DOHH2 (cell line): ENCODE results near the gene SNX30.

Source experiments
- H3F3A ChIP-seq: fragments of 200-600 bp; sonication (generic), shearing (Covaris generic); 2 replicates; pipeline ENCODE4 v1.6.0; 2016; ENCODE audit warnings: antibody characterized with exemption, mild to moderate bottlenecking; ENCODE audit not compliant: control insufficient read depth, insufficient read depth
- H3K27ac ChIP-seq: fragments of 200-600 bp; sonication (generic); 2 replicates; pipeline ENCODE4 v1.5.1; 2014; ENCODE audit warnings: low read depth, mild to moderate bottlenecking, low read length, moderate library complexity
- H3K27me3 ChIP-seq: fragments of 200-600 bp; sonication (generic); 2 replicates; pipeline ENCODE4 v1.6.1; 2014; ENCODE audit warnings: mild to moderate bottlenecking, low read length, mixed read lengths; ENCODE audit not compliant: control insufficient read depth
- H3K36me3 ChIP-seq: fragments of 200-600 bp; sonication (generic); 2 replicates; pipeline ENCODE4 v1.6.1; 2014; ENCODE audit warnings: mild to moderate bottlenecking, low read length, moderate library complexity, mixed read lengths; ENCODE audit not compliant: control insufficient read depth
- H3K4me1 ChIP-seq: fragments of 200-600 bp; sonication (generic); 2 replicates; pipeline ENCODE4 v1.6.1; 2014; ENCODE audit warnings: mild to moderate bottlenecking, low read length, mixed read lengths; ENCODE audit not compliant: control insufficient read depth
- H3K4me2 ChIP-seq: fragments of 200-600 bp; sonication (generic); 2 replicates; pipeline ENCODE4 v1.6.0; 2014; ENCODE audit warnings: mild to moderate bottlenecking, low read length, moderate library complexity
- H3K4me3 ChIP-seq: fragments of 200-600 bp; sonication (generic); 2 replicates; pipeline ENCODE4 v1.5.1; 2014; ENCODE audit warnings: mild to moderate bottlenecking, low read length, mixed read lengths
- H3K79me2 ChIP-seq: fragments of 200-600 bp; sonication (generic); 2 replicates; pipeline ENCODE4 v1.6.1; 2014; ENCODE audit warnings: mild to moderate bottlenecking, low read length, mixed read lengths; ENCODE audit not compliant: control insufficient read depth
- H3K9me2 ChIP-seq: fragments of 200-600 bp; sonication (generic); replicated peaks from 2 replicates; pipeline ENCODE4 v1.6.1; 2014; ENCODE audit warnings: mild to moderate bottlenecking, low read length, mixed read lengths; ENCODE audit not compliant: control insufficient read depth
- H3K9me3 ChIP-seq: fragments of 200-600 bp; sonication (generic); 2 replicates; pipeline ENCODE4 v1.6.1; 2014; ENCODE audit warnings: antibody characterized with exemption, low read length, mixed read lengths; ENCODE audit not compliant: control insufficient read depth, insufficient read depth
- H4K20me1 ChIP-seq: fragments of 200-600 bp; sonication (generic); 2 replicates; pipeline ENCODE4 v1.6.0; 2014; ENCODE audit warnings: low read depth, mild to moderate bottlenecking, antibody characterized with exemption, low read length, moderate library complexity; ENCODE audit not compliant: control insufficient read depth, insufficient read depth
- CTCF ChIP-seq: fragments of 200-600 bp; sonication (generic); IDR thresholded peaks from one replicate; pipeline ENCODE4 v1.5.1; 2014; ENCODE audit warnings: antibody characterized with exemption, mild to moderate bottlenecking, low read depth, low read length; ENCODE audit not compliant: poor library complexity, severe bottlenecking
- EZH2phosphoT487 ChIP-seq: fragments of 200-600 bp; sonication (generic); IDR thresholded peaks from 2 replicates; pipeline ENCODE4 v1.6.1; 2017; ENCODE audit warnings: borderline replicate concordance, mild to moderate bottlenecking, antibody characterized with exemption, low read length, moderate library complexity, mixed read lengths

Gene SNX30, protein sequence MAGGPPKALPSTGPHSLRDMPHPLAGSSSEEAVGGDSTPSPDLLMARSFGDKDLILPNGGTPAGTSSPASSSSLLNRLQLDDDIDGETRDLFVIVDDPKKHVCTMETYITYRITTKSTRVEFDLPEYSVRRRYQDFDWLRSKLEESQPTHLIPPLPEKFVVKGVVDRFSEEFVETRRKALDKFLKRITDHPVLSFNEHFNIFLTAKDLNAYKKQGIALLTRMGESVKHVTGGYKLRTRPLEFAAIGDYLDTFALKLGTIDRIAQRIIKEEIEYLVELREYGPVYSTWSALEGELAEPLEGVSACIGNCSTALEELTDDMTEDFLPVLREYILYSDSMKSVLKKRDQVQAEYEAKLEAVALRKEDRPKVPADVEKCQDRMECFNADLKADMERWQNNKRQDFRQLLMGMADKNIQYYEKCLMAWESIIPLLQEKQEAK

DNA sequence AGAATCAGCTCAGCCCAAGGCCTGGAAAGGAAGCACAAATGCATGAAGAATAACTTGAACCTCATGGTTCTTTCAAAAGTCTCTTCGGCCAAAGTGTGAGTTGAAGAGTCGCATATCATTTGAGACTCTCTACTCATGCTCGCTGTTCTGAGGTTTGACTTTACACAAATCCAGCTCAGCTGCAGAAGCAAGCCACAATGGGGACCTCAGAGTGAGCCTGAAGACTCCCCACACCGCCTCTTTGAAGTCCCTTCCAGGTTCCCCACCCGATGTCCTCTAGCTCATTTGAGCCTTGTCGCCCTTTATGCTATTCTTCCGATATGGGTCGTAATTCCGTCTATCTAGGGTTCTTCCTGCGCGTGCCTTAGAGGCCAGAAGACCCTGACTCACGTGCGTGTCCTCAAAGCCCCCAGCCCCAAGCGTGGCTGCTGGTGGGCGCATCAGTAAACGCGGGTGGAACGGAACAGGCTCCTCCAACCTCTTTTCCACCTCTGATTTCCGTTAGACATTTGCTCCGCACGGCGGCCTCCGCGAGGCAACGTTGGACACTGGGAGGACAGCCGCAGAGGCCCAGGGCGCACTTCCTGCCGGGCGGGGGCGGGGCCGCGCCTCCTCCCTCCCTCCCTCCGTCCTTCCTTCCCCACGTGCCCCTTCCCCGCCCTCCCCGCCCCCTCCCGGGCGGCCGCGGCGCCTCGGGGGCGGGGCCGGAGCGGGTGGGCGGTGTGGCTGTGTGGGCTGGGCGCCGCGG lies at the start of gene SNX30:
Gene SNX30 (plus strand): TSS at position 745 of the 748 bp plus-strand sequence. CDS start 242 bp downstream, outside the sequence.
- Histone ChIP-seq H3K9me3 (no peaks in the 10 kb centered on the region), H3K79me2 (peaks cover 61% of the 10 kb centered on the region), H3F3A (peaks cover 9% of the 10 kb centered on the region; the same call in 1 of the 2 replicates), H3K27me3 (no peaks in the 10 kb centered on the region), H3K4me2 (peak within 1 kb of the TSS; percentile 89), H3K4me3 (peak within 1 kb of the TSS; percentile 92), H4K20me1 (peaks cover 6% of the 10 kb centered on the region; the same call in 1 of the 2 replicates), H3K9me2 (no peaks in the 10 kb centered on the region), H3K36me3 (peaks cover 8% of the 10 kb centered on the region), H3K27ac (peak within 1 kb of the TSS; percentile 68), H3K4me1 (peaks cover 65% of the 10 kb centered on the region)
- TF ChIP-seq EZH2phosphoT487 (no peak), CTCF (no peak)

GRCh38 chr9:112703304-112703703 lies 47.3 kb upstream of the SNX30 start:
- H3K4me3 ChIP-seq = no peak overlapping the region
- H4K20me1 ChIP-seq = 0 out of 2 replicates have a peak, but pooled peaks cover 3% of the 10 kb centered on the region
- H3K4me2 ChIP-seq = no peak overlapping the region
- H3F3A ChIP-seq = peaks cover 9% of the 10 kb centered on the region; the same call in 1 of the 2 replicates
- H3K79me2 ChIP-seq = peaks cover 75% of the 10 kb centered on the region
- peaks cover 26% of the 10 kb centered on the region for H3K4me1 ChIP-seq
- H3K9me3 ChIP-seq = no peaks in the 10 kb centered on the region
- no peaks in the 10 kb centered on the region for H3K9me2 ChIP-seq
- H3K36me3 ChIP-seq = peaks cover 50% of the 10 kb centered on the region
- TF ChIP-seq CTCF (no peak), EZH2phosphoT487 (no peak)
- no peaks in the 10 kb centered on the region for H3K27me3 ChIP-seq
- no peak overlapping the region for H3K27ac ChIP-seq

DNA sequence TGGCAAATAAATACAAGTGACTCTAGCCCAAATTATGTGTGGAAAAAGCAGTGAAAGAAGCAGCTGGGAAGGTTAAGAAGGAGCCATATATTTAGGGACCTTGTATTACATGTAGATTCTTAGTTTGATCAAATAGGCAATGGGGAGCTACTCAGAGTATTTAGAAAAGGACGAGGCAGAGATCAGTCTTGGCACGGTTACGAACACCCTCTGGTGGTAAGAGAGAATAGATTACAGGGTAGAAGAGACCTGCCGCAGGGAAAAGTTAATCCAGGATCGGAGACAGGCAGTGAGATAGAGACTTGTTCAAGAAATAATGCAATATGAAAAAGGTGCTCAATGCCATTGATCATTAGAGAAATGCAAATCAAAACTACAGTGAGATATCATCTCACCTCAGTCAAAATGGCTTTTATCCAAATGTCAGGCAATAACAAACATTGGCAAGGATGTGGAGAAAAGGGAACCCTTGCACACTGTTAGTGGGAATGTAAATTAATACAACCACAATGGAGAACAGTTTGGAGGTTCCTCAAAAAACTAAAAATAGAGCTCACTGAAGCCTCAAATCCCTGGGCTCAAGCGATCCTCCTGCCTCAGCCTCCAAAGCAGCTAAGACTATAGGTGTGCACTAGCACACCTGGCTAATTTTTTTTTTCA lies 44.7 kb upstream of the SNX30 start:
- H4K20me1 ChIP-seq = 0 out of 2 replicates have a peak, but pooled peaks cover 6% of the 10 kb centered on the region
- H3K36me3 ChIP-seq = peaks cover 55% of the 10 kb centered on the region
- H3K4me2 ChIP-seq = no peak overlapping the region
- peaks cover 87% of the 10 kb centered on the region for H3K79me2 ChIP-seq
- H3K4me3 ChIP-seq = no peak overlapping the region
- no peak overlapping the region for H3K27ac ChIP-seq
- peaks cover 10% of the 10 kb centered on the region for H3K4me1 ChIP-seq
- TF ChIP-seq EZH2phosphoT487 (no peak), CTCF (no peak)
- no peaks in the 10 kb centered on the region for H3K27me3 ChIP-seq
- H3K9me3 ChIP-seq = no peaks in the 10 kb centered on the region
- H3F3A ChIP-seq = peaks cover 5% of the 10 kb centered on the region; the same call in 1 of the 2 replicates
- no peaks in the 10 kb centered on the region for H3K9me2 ChIP-seq
